SK-N-SH treated with all-trans-retinoic acid at 6 μM for 48 hours (cell line): ENCODE results near the gene APOC4.

Experiments used
- PATZ1 ChIP-seq: fragments of 250-450 bp; sonication (Bioruptor Pico); IDR thresholded peaks from 2 replicates; pipeline ENCODE4 v1.8.0; 2020; ENCODE audit warnings: mild to moderate bottlenecking, moderate library complexity, borderline replicate concordance
- TOX ChIP-seq: fragments of 250-450 bp; sonication (Bioruptor Pico); IDR thresholded peaks from 2 replicates; pipeline ENCODE4 v1.8.0; 2021; ENCODE audit warnings: mild to moderate bottlenecking, moderate library complexity, borderline replicate concordance
- ZNF70 ChIP-seq: fragments of 450-650 bp; formaldehyde crosslinking; IDR thresholded peaks from 2 replicates; pipeline ENCODE4 v1.5.0; 2020; ENCODE audit warnings: mild to moderate bottlenecking, moderate library complexity
- TF ChIP-seq, protein P1 (sequence below): fragments of 250-450 bp; sonication (Bioruptor Pico); IDR thresholded peaks from 2 replicates; pipeline ENCODE4 v1.8.0; 2021; ENCODE audit warnings: low read depth, mild to moderate bottlenecking, moderate library complexity, borderline replicate concordance
- TF ChIP-seq, protein P2 (sequence below): fragments of 250-450 bp; sonication (Bioruptor Pico); IDR thresholded peaks from 2 replicates; pipeline ENCODE4 v1.5.1; 2021; ENCODE audit warnings: mild to moderate bottlenecking, moderate library complexity
- TF ChIP-seq, protein P3 (sequence below): fragments of 250-450 bp; sonication (Bioruptor Pico); IDR thresholded peaks from 2 replicates; pipeline ENCODE4 v1.5.1; 2020; ENCODE audit warnings: low read depth, mild to moderate bottlenecking, moderate library complexity

DNA sequence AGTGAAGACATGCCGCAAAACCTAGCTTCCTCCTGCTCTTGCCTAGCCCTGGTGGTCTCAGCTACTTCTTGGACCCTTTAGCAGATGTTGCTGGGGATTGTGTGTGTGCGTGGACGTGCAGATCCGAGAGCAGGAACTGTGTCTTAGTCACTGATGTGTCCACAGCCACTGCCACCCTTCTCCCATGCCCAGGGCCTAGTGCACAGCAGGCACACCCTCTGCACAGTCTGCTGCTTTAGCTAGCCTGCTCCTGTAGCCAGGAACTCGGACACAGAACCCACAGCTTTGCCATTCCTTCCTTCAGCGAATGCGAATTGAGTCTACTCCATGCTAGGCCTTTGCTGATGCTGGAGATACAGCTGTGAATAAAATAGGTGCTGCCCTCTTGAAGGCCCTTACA is 15.5 kb downstream of the APOC4 start:
- TF ChIP-seq, protein P1, sequence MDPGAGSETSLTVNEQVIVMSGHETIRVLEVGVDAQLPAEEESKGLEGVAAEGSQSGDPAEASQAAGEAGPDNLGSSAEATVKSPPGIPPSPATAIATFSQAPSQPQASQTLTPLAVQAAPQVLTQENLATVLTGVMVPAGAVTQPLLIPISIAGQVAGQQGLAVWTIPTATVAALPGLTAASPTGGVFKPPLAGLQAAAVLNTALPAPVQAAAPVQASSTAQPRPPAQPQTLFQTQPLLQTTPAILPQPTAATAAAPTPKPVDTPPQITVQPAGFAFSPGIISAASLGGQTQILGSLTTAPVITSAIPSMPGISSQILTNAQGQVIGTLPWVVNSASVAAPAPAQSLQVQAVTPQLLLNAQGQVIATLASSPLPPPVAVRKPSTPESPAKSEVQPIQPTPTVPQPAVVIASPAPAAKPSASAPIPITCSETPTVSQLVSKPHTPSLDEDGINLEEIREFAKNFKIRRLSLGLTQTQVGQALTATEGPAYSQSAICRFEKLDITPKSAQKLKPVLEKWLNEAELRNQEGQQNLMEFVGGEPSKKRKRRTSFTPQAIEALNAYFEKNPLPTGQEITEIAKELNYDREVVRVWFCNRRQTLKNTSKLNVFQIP (CRISPR knock-in tag) = no peak
- TF ChIP-seq, protein P2, sequence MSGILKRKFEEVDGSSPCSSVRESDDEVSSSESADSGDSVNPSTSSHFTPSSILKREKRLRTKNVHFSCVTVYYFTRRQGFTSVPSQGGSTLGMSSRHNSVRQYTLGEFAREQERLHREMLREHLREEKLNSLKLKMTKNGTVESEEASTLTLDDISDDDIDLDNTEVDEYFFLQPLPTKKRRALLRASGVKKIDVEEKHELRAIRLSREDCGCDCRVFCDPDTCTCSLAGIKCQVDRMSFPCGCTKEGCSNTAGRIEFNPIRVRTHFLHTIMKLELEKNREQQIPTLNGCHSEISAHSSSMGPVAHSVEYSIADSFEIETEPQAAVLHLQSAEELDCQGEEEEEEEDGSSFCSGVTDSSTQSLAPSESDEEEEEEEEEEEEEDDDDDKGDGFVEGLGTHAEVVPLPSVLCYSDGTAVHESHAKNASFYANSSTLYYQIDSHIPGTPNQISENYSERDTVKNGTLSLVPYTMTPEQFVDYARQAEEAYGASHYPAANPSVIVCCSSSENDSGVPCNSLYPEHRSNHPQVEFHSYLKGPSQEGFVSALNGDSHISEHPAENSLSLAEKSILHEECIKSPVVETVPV = no peak
- TF ChIP-seq, protein P3, sequence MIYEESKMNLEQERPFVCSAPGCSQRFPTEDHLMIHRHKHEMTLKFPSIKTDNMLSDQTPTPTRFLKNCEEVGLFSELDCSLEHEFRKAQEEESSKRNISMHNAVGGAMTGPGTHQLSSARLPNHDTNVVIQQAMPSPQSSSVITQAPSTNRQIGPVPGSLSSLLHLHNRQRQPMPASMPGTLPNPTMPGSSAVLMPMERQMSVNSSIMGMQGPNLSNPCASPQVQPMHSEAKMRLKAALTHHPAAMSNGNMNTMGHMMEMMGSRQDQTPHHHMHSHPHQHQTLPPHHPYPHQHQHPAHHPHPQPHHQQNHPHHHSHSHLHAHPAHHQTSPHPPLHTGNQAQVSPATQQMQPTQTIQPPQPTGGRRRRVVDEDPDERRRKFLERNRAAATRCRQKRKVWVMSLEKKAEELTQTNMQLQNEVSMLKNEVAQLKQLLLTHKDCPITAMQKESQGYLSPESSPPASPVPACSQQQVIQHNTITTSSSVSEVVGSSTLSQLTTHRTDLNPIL = no peak
- TF ChIP-seq TOX (CRISPR knock-in tag) (no peak), PATZ1 (no peak), ZNF70 (CRISPR knock-in tag) (no peak)
